Colonic mucosa (tissue), 4 donors: ENCODE measurements around the gene FZR1. TPM values are rescaled to one million over a fixed set of nuclear protein-coding genes. Genes with fewer than 3 reads are reported as not detected.

Source experiments
- DNase-seq: peaks from one replicate; pipeline ENCODE4 v3.0.0-alpha.2; 2020
- H3K27ac ChIP-seq: fragments of 200-600 bp; one replicate; pipeline ENCODE4 v1.8.0; 2021
- H3K27me3 ChIP-seq: fragments of 200-600 bp; one replicate; pipeline ENCODE4 v1.8.0; 2021
- H3K36me3 ChIP-seq: fragments of 200-600 bp; one replicate; pipeline ENCODE4 v1.8.0; 2021
- H3K4me1 ChIP-seq: fragments of 200-600 bp; one replicate; pipeline ENCODE4 v1.8.0; 2021; ENCODE audit warnings: mild to moderate bottlenecking
- H3K4me3 ChIP-seq: fragments of 200-600 bp; one replicate; pipeline ENCODE4 v1.8.0; 2021
- H3K9ac ChIP-seq, 2 donors: one replicate each; pipeline ENCODE4 v1.7.0; 2013; ENCODE audit warnings: control low read depth in 2 of 2, low read depth in 2 of 2, low read length in 2 of 2
- H3K9me3 ChIP-seq: fragments of 200-600 bp; one replicate; pipeline ENCODE4 v1.8.0; 2021
- intact Hi-C: fragments of 100-400 bp; cut with DNase I; formaldehyde crosslinking; loops from one replicate; pipeline ENCODE4 v1.14.1; 2022
- total RNA-seq, 2 donors: library from RNA; stranded (reverse); fragmentation: NEBNext Ultra II Directional in 1 of 2; extraction: Animal tissue kit (Norgen Biotek cat#: 25700) in 1 of 2; gene quantifications; one replicate each; pipeline ENCODE4 v1.2.1, GENCODE V29; 2021
- TF ChIP-seq, protein P1 (sequence below): fragments of 200-600 bp; IDR thresholded peaks from one replicate; pipeline ENCODE4 v1.8.0; 2022; ENCODE audit warnings: antibody characterized with exemption, mild to moderate bottlenecking
- donor health status: healthy.
- donor health status: DM: no; HTN: no; CAD: no.
- donor health status: DM: no; HTN: no; CAD: no.

Gene FZR1
- total RNA-seq, 2 donors from 2014 or later = 45.8 to 62.5 TPM

DNA sequence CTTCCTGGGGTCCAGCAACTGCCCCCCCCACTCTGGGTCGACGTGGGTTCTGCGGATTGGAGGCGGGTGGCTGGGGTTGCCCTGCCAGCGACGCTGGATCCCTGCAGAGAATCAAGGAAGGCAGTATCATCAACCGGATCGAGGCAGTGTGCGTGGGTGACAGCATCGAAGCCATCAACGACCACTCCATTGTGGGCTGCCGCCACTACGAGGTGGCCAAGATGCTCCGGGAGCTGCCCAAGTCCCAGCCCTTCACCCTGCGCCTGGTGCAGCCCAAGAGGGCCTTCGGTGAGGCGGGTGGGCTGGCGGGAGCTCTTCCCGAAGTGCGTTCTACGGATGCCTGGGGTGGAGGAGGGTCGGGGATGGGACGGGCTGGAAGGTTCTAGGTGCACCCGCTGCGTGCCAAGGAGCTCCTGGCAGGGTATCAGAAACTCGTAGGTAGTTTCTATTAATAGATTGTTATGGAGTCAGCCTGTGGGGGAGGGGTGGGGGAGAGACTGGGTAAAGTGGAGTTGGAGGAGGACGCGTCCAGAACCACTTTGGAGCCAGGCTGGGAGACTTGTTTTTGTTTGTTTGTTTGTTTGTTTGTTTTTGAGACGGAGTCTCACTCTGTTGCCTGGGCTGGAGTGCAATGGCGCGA lies 80.7 kb downstream of the FZR1 start:
- peaks cover 10% of the 10 kb centered on the region for H3K27me3 ChIP-seq
- H3K36me3 ChIP-seq = no peaks in the 10 kb centered on the region
- no peak overlapping the region for H3K4me3 ChIP-seq
- no peak overlapping the region for H3K27ac ChIP-seq
- intact Hi-C loops = no loop called here
- H3K4me1 ChIP-seq = no peaks in the 10 kb centered on the region
- no peaks in the 10 kb centered on the region for H3K9me3 ChIP-seq
- DNase-seq = no peak
- TF ChIP-seq, protein P1, sequence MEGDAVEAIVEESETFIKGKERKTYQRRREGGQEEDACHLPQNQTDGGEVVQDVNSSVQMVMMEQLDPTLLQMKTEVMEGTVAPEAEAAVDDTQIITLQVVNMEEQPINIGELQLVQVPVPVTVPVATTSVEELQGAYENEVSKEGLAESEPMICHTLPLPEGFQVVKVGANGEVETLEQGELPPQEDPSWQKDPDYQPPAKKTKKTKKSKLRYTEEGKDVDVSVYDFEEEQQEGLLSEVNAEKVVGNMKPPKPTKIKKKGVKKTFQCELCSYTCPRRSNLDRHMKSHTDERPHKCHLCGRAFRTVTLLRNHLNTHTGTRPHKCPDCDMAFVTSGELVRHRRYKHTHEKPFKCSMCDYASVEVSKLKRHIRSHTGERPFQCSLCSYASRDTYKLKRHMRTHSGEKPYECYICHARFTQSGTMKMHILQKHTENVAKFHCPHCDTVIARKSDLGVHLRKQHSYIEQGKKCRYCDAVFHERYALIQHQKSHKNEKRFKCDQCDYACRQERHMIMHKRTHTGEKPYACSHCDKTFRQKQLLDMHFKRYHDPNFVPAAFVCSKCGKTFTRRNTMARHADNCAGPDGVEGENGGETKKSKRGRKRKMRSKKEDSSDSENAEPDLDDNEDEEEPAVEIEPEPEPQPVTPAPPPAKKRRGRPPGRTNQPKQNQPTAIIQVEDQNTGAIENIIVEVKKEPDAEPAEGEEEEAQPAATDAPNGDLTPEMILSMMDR = no peak
- no peak overlapping the region for H3K9ac ChIP-seq

Other genes starting within 250 kb of the FZR1 start
- 10 to 100 TPM; 42.0 to 71.3 TPM for gene NFIC, start 139.7 kb upstream of the FZR1 start, total RNA-seq
- 10 to 100 TPM; 16.1 to 59.0 TPM for gene SMIM24, start 25.8 kb upstream of the FZR1 start, total RNA-seq
- 1 to 10 TPM; 4.3 to 6.2 TPM for gene SMIM44, start 22.9 kb upstream of the FZR1 start, total RNA-seq
- 10 to 100 TPM in 1 of 2 donors, 1 to 10 TPM in 1; 9.5 to 24.4 TPM for gene DOHH, start 5.6 kb upstream of the FZR1 start, total RNA-seq
- 1 to 10 TPM; 1.5 to 4.7 TPM for gene TEKTIP1, start 32.9 kb downstream of the FZR1 start, total RNA-seq
- gene MFSD12, start 51.3 kb downstream of the FZR1 start, total RNA-seq = 10 to 100 TPM; 28.4 to 54.3 TPM
- 100 to 1,000 TPM in 1 of 2 donors, 10 to 100 TPM in 1; 87.9 to 118 TPM for gene HMG20B, start 66.6 kb downstream of the FZR1 start, total RNA-seq
- 1 to 10 TPM in 1 of 2 donors, under 1 TPM in 1; 0.40 to 1.1 TPM for gene GIPC3, start 79.2 kb downstream of the FZR1 start, total RNA-seq
- gene TBXA2R, start 100.6 kb downstream of the FZR1 start, total RNA-seq = 1 to 10 TPM; 1.5 to 1.7 TPM
- gene CACTIN, start 120.5 kb downstream of the FZR1 start, total RNA-seq = 10 to 100 TPM; 12.0 to 35.1 TPM
- 10 to 100 TPM; 22.8 to 31.2 TPM for gene PIP5K1C, start 194.2 kb downstream of the FZR1 start, total RNA-seq
- gene TJP3, start 202.1 kb downstream of the FZR1 start, total RNA-seq = 100 to 1,000 TPM; 268 to 296 TPM